ENCODE results near the gene DLX4. TPM values are rescaled to one million over a fixed set of nuclear protein-coding genes. Genes with fewer than 3 reads are reported as not detected.

DLX4 gene
- total RNA-seq, 6 experiments from 2014 or later: not detected

- Histone ChIP-seq H3K4me3 (peak overlapping the region; percentile 9 to 44 (median 26)), H3K27ac (no peak overlapping the region), H3K9me3 (no peaks in the 10 kb centered on the region), H3K36me3 (no peaks in the 10 kb centered on the region), H3K4me1 (peaks cover 0 to 25% (median 2%) of the 10 kb centered on the region in 4 donors), H3K27me3 (peaks cover 0 to 27% of the 10 kb centered on the region in 2 donors)
- TF ChIP-seq POLR2A (IDR thresholded peaks at IDR 0.05): no peak
- TF ChIP-seq, protein P1, sequence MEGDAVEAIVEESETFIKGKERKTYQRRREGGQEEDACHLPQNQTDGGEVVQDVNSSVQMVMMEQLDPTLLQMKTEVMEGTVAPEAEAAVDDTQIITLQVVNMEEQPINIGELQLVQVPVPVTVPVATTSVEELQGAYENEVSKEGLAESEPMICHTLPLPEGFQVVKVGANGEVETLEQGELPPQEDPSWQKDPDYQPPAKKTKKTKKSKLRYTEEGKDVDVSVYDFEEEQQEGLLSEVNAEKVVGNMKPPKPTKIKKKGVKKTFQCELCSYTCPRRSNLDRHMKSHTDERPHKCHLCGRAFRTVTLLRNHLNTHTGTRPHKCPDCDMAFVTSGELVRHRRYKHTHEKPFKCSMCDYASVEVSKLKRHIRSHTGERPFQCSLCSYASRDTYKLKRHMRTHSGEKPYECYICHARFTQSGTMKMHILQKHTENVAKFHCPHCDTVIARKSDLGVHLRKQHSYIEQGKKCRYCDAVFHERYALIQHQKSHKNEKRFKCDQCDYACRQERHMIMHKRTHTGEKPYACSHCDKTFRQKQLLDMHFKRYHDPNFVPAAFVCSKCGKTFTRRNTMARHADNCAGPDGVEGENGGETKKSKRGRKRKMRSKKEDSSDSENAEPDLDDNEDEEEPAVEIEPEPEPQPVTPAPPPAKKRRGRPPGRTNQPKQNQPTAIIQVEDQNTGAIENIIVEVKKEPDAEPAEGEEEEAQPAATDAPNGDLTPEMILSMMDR (IDR thresholded peaks at IDR 0.05): no peak
- peak; percentile 11 to 36 (median 26) for ATAC-seq
- DNase-seq: peak in 1 of 3 donors; percentile 40
- intact Hi-C loops (cut with DNase I): no loop called here
- 3% methylated on average over 13 of the region's 77 CpGs for WGBS (ENCODE audit: insufficient coverage, low coverage, low lambda C conversion rate, missing lambda C conversion rate)
Measured at GRCh38 chr17:49993423-49994060, 24.6 kb downstream of the DLX4 start.

DNA sequence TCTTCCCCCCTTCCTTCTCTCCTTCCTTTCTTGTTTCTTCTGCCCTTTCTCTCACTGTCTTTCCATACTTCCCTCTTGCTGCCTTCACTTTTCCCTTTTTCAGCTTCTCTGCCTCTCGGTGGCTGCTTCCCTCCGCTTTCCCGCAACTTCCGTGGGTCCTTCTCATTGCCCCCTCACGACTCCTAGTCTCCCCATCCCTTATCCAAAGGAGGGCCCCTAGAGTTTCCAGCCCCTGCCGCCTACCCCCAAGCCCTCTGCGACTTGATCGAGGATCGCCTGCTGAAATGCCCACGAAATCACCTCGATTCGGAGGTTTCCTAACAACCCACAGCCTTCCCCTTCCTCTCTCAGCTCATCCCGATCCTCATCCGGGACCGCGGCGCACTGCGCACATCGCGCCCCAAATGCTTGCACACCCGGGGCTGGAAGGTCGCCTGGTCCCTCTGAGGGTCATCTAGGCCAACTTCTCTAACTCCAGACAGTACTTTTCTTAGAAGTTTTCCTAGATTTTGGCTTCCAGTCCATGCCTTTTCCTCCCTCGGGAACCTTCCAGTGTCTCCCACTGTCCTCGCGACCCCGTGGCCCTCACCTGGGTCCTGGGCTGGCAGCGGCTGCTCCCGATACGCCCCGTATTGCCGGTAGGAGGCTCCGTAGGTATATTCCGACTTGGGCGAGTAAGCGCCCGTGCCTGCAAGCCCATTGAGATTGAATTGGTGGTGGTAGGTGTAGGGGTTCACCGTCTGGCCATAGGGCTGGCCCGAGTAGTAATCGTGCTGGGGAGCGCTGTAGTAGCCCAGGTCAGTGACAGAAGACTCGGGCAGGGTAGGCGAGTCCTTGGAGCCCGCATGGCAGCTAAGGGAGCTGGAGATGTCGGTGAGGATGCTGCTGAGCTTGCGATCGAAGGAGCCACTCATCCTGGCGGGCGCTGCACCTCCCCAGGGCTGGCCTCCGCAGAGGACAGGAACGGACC, 25.4 kb downstream of the DLX4 start:
- Histone ChIP-seq H3K36me3 (no peaks in the 10 kb centered on the region), H3K27ac (no peak overlapping the region), H3K4me3 (peak overlapping the region in 1 of 3 donors; percentile 9), H3K9me3 (no peaks in the 10 kb centered on the region), H3K4me1 (peaks cover 0 to 25% (median 2%) of the 10 kb centered on the region in 4 donors), H3K27me3 (peaks cover 0 to 35% of the 10 kb centered on the region in 2 donors)
- peak in 1 of 3 donors; percentile 34 for DNase-seq
- intact Hi-C loops (cut with DNase I): loop anchor here (5.0 kb wide), 2 partner anchors 117 to 132 kb away; no protein-coding TSS in a partner anchor
- no peak for ATAC-seq
- TF ChIP-seq, protein P1 (IDR thresholded peaks at IDR 0.05): no peak
- TF ChIP-seq POLR2A (IDR thresholded peaks at IDR 0.05): no peak
- WGBS (ENCODE audit: insufficient coverage, low coverage, low lambda C conversion rate, missing lambda C conversion rate): 7% methylated on average over 31 of the region's 50 CpGs

GRCh38 chr17:49995055-49995738, 26.2 kb downstream of the DLX4 start, which contains the start of gene DLX3:
Gene DLX3 (minus strand): TSS chr17:49995224. CDS start chr17:49994998, 226 bp downstream.
- no peaks in the 10 kb centered on the region for H3K9me3 ChIP-seq
- H3K27me3 ChIP-seq: peaks cover 0 to 36% of the 10 kb centered on the region in 2 donors
- intact Hi-C loops (cut with DNase I): loop anchor here (5.0 kb wide), 2 partner anchors 118 to 133 kb away; no protein-coding TSS in a partner anchor
- DNase-seq (peak in 1 of 3 donors; percentile 50), ATAC-seq (peak in 3 of 4 donors; percentile 14 to 36 (median 16))
- H3K4me3 ChIP-seq: no peak within 1 kb of the TSS
- H3K27ac ChIP-seq: no peak within 1 kb of the TSS
- no peaks in the 10 kb centered on the region for H3K36me3 ChIP-seq
- H3K4me1 ChIP-seq: peaks cover 0 to 25% (median 2%) of the 10 kb centered on the region in 4 donors
- TF ChIP-seq, protein P1 (IDR thresholded peaks at IDR 0.05): no peak
- TF ChIP-seq POLR2A (IDR thresholded peaks at IDR 0.05): no peak
- WGBS (ENCODE audit: insufficient coverage, low coverage, low lambda C conversion rate, missing lambda C conversion rate): 8% methylated on average over 9 of the region's 29 CpGs

DNA sequence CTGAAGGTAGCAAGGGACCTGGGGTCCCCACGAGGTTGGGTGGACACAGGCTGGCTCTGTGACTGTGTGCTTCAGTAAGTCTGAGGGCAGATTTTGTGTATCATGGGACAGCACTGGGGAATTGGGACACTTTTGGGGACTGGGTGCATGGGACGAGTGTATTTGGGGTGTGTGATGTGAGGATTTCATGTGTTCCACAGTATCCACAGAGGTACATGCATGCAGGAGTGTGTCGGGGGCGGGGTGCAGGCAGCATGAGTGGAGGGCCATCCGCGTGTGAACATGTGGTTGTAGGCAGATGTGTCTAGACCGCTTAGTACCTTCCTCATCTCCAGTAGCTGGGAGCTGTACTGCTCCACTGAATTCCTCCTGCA, 27.1 kb downstream of the DLX4 start:
- intact Hi-C loops (cut with DNase I): loop anchor here (5.0 kb wide), 2 partner anchors 119 to 134 kb away; no protein-coding TSS in a partner anchor
- TF ChIP-seq, protein P1 (IDR thresholded peaks at IDR 0.05): no peak
- no peak for TF ChIP-seq POLR2A (IDR thresholded peaks at IDR 0.05)
- no peak for DNase-seq
- ATAC-seq: no peak
- Histone ChIP-seq H3K36me3 (no peaks in the 10 kb centered on the region), H3K9me3 (no peaks in the 10 kb centered on the region), H3K27me3 (peaks cover 0 to 36% of the 10 kb centered on the region in 2 donors), H3K27ac (no peak overlapping the region), H3K4me1 (peaks cover 0 to 25% (median 2%) of the 10 kb centered on the region in 4 donors), H3K4me3 (no peak overlapping the region)
- 0% methylated on average over 2 of the region's 7 CpGs for WGBS (ENCODE audit: insufficient coverage, low coverage, low lambda C conversion rate, missing lambda C conversion rate)
